GM12872 (cell line): Measurements from ENCODE around the gene YOD1.

Experiments
- TF ChIP-seq, protein P1 (sequence below): IDR thresholded peaks from 3 replicates; pipeline ENCODE4 v1.5.1; 2011; ENCODE audit warnings: low read depth, mild to moderate bottlenecking, low read length, moderate library complexity; ENCODE audit not compliant: insufficient read depth

Gene YOD1

DNA sequence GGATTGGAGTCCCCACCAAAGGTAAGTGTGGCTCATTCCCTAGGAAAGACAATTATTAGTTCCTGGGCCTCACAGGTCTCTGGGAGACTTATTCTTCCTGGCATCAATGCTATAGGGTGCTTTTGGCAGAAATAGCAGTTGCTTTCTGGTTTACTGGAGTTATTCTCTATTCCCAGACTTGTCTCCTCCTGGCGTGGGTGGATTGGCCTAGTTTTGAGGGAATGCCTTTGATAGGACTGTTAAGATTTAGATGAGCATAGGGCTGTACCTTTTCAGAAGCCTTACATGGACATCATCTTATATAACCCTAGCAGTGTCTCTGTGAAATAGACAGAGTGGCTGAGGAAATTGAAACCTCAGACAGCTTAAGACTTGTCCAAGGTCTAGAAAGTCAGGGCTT lies 11.1 kb upstream of the YOD1 start:
- TF ChIP-seq, protein P1, sequence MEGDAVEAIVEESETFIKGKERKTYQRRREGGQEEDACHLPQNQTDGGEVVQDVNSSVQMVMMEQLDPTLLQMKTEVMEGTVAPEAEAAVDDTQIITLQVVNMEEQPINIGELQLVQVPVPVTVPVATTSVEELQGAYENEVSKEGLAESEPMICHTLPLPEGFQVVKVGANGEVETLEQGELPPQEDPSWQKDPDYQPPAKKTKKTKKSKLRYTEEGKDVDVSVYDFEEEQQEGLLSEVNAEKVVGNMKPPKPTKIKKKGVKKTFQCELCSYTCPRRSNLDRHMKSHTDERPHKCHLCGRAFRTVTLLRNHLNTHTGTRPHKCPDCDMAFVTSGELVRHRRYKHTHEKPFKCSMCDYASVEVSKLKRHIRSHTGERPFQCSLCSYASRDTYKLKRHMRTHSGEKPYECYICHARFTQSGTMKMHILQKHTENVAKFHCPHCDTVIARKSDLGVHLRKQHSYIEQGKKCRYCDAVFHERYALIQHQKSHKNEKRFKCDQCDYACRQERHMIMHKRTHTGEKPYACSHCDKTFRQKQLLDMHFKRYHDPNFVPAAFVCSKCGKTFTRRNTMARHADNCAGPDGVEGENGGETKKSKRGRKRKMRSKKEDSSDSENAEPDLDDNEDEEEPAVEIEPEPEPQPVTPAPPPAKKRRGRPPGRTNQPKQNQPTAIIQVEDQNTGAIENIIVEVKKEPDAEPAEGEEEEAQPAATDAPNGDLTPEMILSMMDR, result no peak

DNA sequence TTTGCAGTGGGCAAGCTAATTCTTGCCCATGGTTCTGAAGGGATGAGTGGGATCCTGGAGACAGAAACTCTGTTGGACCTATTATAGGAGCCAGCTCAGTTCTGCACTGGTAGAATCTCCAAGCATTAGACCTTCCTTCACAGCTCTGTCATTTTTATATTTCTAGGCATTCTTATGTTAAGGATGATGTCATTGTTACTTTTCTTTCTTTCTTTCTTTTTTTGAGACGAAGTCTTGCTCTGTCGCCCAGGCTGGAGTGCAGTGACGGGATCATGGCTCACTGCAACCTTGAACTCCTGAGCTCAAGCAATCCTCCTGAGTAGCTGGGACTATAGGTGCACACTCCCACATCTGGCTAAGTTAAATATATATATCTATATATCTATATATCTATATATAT lies 9.6 kb upstream of the YOD1 start:
- TF ChIP-seq, protein P1, result no peak

DNA sequence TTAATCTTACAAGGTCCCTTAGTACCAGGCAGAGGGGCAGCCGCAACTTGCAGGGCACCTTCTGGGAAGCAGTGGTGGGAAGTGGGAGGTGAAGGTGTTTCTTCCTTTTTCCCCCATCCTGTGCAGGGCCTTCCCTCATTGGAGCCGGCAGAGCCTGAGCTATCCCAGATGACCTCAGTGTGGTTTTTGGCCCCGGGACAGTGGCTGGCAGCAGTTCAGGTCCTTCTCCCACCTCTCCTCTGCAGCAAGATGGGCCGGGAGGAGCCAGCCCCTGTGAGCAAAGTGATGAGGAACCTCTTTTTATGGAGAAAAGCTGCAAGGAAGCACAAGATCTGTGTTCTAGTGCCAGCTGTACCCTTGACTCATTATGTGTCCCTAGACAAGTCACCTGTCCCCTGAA lies 8.9 kb upstream of the YOD1 start:
- TF ChIP-seq, protein P1, result no peak; the same call in 2 of the 3 replicates

DNA sequence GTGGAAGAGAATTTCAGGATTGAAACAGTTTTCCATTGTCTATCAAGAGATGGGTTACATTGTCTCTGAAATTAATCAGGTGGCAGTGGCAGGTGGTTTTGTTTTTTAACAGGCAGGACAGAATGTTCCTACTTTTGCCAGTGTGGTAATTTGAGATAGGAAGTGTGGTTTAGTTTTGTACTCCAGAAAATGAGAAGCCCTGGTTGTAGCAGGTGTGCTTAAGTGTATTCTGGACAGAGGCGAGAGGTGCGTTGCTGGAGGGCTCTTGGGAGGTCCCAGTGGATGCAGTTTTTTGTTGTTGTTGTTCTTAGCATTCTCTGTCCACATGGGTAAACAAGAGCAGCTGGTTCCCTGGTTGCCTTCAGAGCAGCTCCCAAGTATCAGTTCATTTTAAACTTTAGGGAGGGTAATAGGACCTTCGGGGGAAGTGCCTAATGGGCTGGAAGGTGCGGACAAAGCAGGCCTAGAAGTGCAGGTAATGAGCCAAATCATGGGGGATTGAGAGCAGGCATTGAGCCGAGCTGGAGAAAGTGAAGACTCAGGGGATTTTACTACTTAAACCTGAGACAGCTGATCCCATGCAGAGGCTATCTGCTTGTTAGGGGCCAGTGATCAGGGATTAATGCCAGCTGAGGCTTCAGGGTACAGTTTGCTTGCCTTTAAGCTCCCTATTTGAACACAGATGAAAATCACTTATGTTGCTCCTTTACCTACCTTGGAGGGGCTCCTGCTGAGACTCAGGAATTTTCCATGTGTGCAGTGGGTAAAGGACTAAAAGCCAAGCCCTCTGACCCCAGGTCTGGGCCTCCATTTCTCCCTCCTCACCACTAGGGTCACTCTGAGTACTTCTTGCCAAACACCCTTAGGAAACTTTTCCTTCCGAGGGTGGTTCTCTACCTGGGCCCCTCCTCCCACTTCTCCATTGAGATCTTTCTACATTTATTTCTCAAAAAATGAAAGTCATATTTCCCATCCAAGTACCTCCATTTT lies 8.2 kb upstream of the YOD1 start:
- TF ChIP-seq, protein P1, result peak; percentile 31; the same call in 2 of the 3 replicates

DNA sequence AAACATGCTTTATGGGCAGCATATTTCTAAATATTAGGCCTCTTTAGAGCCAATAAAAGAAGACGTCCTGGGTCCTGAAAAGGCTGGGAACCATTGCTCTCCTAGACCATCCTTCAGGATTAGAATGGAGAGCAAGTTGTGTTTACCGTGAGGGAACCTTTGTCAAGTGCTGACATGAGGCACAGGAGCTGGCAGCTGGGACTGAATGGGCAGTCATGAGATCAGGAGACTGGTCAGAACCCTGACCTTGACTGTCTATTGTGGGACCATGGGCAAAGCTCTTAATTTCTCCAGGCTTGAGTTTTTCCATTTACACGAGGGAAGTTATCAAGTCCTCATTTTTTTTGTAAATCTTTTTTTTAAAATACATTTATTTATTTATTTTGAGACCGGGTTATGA lies 7.2 kb upstream of the YOD1 start:
- TF ChIP-seq, protein P1, result no peak

DNA sequence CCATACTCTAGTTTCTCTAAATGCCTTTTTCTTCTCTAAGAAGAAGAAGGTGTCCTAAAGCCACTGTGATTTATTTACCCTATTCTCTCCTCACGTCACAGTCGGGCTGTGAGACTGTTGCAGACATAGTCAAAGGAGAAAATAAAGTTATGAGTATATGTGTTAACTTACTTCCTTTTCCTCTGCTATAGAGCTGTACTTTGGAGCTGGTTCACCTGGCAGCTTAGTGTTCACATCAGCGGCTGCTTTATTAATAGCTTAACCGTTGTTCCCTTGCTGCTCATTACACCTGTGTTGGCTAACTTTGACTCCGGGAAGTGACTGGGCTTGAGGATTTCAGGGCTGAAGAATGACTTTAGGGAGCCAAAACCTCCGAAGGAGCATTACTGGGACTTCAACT lies 5.7 kb upstream of the YOD1 start:
- TF ChIP-seq, protein P1, result no peak

DNA sequence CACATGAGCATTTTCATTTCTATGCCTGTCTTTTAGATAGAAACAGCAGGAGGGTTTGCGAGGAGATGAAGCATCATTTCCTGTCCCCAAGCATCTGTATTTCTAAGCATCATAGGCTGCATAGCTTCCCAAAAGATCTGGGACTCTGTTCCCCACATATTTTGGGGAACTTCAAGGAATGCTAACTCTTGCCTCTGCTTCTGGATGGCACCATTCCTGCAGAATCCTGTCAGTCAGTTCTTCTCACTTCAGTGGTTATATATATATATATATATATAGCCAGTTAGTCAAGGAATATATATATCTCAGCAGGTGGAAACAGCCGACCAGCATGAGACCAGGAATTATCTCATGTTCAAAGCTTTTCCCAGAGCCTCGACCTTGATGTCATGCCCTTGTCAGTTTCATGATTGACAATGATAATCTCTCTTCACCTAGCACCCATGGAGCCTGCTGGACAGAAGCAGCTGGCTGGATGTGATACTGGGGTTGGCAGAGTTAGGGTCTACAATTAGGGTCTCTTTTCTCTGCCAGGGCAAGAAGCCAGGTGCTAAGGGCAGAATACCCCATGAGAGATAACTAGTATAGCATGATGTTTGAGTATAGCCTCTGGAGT lies 4.5 kb upstream of the YOD1 start:
- TF ChIP-seq, protein P1, result no peak
